Frontal cortex (tissue), 4 donors: ENCODE measurements around the gene F7. TPM values are rescaled to one million over a fixed set of nuclear protein-coding genes. Genes with fewer than 3 reads are reported as not detected.
A peak's percentile ranks its signal among the peaks of the same experiment; 100 is the strongest.
"Not testable (repeated sequence)": the region's sequence is repeated elsewhere in the genome, so short reads cannot be mapped to it uniquely, and the experiment has no call there.

ENCODE experiments used
- DNase-seq, 2 donors: peaks; one replicate each; pipeline ENCODE4 v3.0.0; 2012; ENCODE audit warnings: low spot score in 2 of 2
- FAIRE-seq: peaks from 2 replicates; lab custom pipeline; 2012; peaks lifted over from hg19 to GRCh38; lab: Jason Lieb, UNC
- total RNA-seq: library from RNA; depleted of rRNA; stranded (reverse); fragments of >200 nt; gene quantifications from one replicate; pipeline ENCODE4 v1.2.3, GENCODE V29; 2014
- donor health status: control.
- donor health status: control.
- donor health status: control.

The F7 gene
- total RNA-seq: 0.82 TPM

DNA sequence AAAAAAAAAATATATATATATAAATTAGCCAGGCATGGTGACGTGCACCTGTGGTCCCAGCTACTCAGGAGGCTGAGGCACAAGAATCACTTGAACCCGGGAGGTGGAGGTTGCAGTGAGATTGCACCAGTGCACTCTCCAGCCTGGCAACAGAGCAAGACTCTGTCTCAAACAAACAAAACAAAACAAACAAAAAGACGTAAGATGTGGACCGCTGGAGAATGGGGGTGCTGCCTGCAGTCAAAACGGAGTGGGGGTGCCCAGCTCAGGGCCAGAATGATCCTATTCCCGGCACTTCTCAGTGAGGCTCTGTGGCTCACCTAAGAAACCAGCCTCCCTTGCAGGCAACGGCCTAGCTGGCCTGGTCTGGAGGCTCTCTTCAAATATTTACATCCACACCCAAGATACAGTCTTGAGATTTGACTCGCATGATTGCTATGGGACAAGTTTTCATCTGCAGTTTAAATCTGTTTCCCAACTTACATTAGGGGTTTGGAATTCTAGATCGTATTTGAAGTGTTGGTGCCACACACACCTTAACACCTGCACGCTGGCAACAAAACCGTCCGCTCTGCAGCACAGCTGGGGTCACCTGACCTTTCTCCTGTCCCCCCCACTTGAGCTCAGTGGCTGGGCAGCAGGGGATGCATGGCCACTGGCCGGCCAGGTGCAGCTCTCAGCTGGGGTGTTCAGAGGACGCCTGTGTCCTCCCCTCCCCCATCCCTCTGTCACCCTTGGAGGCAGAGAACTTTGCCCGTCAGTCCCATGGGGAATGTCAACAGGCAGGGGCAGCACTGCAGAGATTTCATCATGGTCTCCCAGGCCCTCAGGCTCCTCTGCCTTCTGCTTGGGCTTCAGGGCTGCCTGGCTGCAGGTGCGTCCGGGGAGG, at the start of gene F7:
Gene F7, plus strand, starts transcription at position 760 of the 889 bp plus-strand sequence. Its CDS starts 51 bp downstream, at position 811.
- DNase-seq (no peak), FAIRE-seq (no peak)

DNA sequence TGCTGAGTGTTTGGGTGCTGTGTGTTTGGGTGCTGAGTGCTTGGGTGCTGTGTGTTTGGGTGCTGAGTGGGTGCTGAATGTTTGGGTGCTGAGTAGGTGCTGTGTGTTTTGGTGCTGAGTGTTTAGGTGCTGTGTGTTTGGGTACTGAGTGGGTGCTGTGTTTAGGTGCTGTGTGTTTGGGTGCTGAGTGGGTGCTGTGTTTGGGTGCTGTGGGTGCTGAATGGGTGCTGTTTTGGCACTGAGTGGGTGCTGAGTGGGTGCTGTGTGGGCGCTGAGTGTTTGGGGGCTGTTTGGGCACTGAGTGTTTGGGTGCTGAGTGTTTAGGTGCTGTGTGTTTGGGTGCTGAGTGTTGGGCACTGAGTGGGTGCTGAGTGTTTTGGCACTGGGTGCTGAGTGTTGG, 48.5 kb upstream of the F7 start:
- FAIRE-seq: no peak
- no peak for DNase-seq

DNA sequence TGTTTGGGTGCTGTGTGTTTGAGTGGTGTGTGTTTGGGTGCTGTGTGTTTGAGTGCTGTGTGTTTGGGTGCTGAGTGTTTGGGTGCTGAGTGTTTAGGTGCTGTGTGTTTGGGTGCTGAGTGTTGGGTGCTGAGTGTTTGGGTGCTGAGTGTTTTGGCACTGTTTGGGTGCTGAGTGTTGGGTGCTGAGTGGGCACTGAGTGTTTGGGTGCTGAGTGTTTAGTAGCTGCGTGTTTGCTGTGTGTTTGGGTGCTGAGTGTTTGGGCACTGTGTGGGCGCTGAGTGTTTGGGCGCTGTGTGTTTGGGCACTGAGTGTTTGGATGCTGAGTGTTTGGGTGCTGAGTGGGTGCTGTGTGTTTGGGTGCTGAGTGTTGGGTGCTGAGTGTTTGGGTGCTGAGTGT, 48.0 kb upstream of the F7 start:
- not testable (repeated sequence) for FAIRE-seq, DNase-seq

DNA sequence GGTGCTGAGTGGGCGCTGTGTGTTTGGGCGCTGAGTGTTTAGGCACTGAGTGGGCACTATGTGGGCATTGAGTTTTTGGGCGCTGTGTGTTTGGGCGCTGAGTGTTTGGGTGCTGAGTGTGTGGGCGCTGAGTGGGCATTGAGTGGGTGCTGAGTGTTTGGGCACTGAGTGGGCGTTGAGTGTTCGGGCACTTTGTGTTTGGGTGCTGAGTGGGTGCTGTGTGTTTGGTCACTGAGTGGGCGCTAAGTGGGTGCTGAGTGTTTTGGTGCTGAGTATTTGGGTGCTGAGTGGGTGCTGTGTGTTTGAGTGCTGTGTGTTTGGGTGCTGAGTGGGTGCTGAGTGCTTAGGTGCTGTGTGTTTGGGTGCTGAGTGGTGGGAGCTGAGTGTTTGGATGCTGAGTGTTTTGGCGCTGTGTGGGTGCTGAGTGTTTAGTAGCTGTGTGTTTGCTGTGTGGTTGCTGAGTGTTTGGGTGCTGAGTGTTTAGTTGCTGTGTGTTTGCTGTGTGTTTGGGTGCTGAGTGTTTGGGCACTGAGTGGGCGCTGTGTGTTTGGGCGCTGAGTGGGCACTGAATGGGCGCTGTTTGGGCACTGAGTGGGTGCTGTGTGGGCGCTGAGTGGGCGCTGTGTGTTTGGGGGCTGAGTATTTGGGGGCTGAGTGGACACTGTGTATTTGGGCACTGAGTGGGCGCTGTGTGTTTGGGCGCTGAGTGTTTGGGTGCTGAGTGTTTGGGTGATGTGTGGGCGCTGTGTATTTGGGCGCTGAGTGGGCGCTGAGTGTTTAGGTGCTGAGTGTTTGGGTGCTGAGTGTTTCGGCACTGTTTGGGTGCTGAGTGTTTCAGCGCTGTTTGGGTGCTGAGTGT, 47.2 kb upstream of the F7 start:
- DNase-seq: no peak
- no peak for FAIRE-seq

DNA sequence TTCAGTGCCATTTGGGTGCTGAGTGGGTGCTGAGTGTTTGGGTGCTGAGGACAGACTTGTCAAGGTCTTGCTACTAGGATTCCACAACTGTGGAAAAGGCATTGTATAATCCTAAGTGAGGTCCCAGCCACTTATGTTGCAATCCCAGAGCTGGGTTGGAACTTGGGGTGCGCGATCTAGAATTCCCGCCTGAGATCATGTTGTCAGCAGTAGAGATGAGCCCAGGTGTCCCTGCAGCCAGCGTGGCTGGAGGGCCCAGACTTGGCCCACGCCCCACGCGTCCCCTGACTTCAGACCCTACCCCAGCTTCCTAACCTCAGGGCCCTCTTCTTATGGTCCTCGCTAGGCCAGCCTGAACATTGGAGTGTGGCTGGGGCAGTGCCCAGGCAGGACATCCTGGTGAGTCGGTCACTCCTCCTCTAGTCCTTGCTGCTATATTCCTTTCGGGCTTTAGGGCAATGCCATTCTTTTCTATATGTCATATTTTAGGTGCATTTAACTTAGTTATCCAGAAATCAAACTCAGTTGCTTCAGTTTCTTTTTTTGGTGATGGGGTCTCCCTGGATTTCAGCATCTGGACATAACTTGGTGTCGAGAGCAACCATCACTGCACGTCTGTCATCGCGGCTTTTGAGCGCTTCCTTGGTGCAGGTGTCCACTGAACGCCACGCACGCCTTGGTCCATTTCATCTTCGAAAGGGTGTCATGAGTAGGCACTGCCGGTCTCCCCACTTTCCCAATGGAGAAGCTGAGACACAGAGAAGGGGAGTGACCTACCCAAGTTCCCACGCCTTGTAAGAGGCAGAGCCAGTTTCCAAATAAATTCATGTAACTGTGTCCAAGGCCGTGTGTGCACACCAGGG, 46.4 kb upstream of the F7 start:
- FAIRE-seq: no peak
- DNase-seq: no peak

GRCh38 chr13:113059891-113060290, 45.7 kb upstream of the F7 start:
- FAIRE-seq: no peak
- DNase-seq: no peak

DNA sequence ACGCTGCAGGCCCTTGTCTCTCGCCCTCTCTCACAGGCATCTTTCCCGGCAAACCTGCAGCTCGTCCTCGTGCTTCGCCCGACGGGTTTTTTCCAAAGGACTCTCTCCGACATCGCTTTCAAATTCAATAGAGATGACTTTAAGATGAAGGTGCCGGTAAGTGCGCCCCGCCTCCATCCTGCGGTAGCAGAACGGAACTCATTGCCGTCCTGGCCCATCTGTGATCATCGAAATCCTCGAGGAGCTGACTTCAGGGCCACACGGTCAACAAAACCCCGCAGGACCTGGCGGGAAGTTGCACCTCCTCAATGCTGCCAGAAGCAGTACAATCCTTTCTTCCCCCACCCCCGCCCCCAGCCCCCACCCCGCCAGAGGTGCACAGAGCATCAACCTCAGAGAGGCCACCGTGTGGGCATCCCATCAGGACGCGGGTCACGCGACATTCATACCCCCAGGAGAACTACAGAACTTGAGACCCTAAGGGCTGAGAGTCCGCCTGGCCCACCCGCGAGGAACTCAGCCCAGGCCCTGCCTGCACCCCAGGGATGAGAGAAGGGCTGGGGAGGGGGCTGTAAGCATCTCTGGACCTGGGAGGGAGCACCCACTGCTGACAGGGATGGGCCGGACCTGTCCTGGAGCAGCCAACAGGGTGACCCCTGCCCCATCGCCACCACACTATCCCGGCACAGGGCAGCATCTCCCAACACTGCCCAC, 44.9 kb upstream of the F7 start:
- FAIRE-seq (no peak), DNase-seq (no peak)

GRCh38 chr13:113061271-113061625, 44.3 kb upstream of the F7 start:
- DNase-seq: peak in 1 of 2 donors; percentile 67
- FAIRE-seq: no peak

DNA sequence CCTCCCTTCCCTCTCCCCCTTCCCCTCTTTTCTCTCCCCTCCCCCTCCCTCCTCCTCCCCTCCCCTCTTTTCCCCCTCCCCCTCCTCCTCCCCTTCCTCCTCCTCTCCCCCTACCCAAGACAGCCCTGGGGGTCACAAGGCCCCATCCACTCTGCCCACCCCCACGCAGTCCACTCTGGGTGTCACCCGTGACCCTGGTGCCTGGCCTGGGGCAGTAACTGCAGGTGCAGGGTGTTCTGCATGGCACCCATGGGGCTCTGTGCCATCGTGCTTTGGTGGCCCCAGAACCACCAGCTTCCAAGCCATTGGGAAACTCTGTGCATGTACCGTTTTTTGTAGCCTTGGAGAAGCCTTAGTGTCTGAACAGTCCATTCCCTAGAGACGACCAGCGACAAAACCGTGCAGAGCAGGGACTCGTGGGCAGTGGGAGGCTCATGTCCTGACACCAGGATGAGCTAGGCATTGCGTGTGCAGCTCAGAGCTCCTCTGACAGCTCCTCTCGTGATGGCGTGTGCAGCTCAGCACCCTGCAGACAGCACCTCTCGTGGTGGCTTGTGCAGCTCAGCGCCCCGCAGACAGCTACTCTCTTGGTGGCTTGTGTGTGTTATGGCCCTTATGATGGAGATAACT, 43.7 kb upstream of the F7 start:
- DNase-seq (no peak), FAIRE-seq (no peak)

DNA sequence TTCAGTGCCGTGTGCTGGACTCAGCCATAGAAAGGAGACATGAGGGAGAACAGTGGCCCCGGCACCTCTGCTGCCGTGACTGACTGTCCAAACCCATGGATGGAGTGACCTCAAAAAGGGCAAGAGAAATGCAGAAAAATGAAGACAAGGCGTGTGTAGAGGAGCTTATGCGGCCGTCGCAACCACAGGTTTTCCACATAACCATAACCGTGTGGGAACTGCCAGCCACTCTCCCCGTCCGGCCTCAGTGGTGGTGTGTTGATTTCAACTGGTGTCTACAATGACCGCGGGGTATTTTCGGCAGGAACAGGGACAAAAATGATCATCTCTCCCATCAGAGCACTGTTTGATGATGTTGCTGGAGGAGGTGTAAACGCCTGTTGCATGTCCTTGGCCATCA, 42.9 kb upstream of the F7 start:
- no peak for FAIRE-seq
- no peak for DNase-seq

GRCh38 chr13:113063091-113063491, 42.5 kb upstream of the F7 start:
- FAIRE-seq: no peak
- DNase-seq: no peak

GRCh38 chr13:113064000-113064533, 41.5 kb upstream of the F7 start:
- FAIRE-seq: no peak
- no peak for DNase-seq

DNA sequence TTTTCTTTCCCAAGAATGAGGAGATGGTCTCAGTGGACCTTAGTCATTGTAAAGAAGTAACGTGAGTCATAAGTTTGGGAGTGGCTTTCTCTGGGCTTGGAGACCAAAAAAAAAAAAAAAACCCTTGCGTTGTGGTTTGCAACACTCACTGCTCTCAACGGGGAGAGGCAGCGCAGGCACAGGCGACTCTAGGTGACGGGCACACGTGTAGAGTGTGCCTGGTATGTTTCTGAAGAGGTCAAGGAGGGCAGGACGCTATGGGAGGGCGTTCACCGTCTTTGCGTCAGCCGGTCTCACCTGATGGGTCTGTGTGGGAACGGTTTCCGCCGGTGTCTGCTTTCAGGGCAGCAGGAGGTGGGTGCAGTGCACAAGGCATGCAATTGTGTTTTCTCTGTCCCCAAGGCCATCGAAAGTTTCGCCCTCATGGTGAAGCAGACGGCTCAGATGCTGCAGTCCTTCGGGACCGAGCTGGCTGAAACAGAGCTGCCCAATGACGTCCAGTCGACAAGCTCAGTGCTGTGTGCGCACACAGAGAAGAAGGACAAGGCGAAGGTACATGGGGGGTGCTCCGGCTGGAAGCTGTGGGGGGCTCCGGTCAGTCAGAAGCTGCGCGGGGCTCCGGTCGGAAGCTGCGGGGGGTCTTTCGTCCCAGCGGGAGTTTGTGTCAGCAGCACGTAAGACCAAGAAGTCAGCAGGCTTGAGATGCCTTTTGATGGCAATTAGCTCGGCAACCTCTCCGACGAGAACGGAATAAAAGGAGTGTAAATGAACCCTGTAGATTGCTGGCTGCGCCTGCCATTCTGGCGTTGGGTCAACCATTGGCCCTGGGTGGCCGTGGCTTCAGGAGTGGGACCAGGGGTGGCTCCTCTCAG, 40.8 kb upstream of the F7 start:
- FAIRE-seq (no peak), DNase-seq (no peak)

GRCh38 chr13:113065406-113066141, 40.0 kb upstream of the F7 start:
- DNase-seq: no peak
- no peak for FAIRE-seq

- FAIRE-seq (no peak), DNase-seq (no peak)
Measured at GRCh38 chr13:113066142-113066455, 39.5 kb upstream of the F7 start.

- FAIRE-seq (no peak), DNase-seq (no peak)
Measured at GRCh38 chr13:113066746-113067145, 38.8 kb upstream of the F7 start.
